ENCODE measurements around the gene FTO.

- TF ChIP-seq EZH2 (IDR thresholded peaks at IDR 0.05) = no peak
- TF ChIP-seq, protein P1, sequence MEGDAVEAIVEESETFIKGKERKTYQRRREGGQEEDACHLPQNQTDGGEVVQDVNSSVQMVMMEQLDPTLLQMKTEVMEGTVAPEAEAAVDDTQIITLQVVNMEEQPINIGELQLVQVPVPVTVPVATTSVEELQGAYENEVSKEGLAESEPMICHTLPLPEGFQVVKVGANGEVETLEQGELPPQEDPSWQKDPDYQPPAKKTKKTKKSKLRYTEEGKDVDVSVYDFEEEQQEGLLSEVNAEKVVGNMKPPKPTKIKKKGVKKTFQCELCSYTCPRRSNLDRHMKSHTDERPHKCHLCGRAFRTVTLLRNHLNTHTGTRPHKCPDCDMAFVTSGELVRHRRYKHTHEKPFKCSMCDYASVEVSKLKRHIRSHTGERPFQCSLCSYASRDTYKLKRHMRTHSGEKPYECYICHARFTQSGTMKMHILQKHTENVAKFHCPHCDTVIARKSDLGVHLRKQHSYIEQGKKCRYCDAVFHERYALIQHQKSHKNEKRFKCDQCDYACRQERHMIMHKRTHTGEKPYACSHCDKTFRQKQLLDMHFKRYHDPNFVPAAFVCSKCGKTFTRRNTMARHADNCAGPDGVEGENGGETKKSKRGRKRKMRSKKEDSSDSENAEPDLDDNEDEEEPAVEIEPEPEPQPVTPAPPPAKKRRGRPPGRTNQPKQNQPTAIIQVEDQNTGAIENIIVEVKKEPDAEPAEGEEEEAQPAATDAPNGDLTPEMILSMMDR (IDR thresholded peaks at IDR 0.05) = no peak
- no peak for TF ChIP-seq EZH2phosphoT487 (IDR thresholded peaks at IDR 0.05)
Observed at GRCh38 chr16:53948326-53948725, 244.4 kb downstream of the FTO start.
